ENCODE measurements around the gene SLC25A39. TPM values are rescaled to one million over a fixed set of nuclear protein-coding genes. Genes with fewer than 3 reads are reported as not detected.
"Not testable (repeated sequence)": the region's sequence is repeated elsewhere in the genome, so short reads cannot be mapped to it uniquely, and the experiment has no call there.

SLC25A39 gene
- total and polyA plus RNA-seq, 8 donors = 50.7 to 155 (median 68.2) TPM

DNA sequence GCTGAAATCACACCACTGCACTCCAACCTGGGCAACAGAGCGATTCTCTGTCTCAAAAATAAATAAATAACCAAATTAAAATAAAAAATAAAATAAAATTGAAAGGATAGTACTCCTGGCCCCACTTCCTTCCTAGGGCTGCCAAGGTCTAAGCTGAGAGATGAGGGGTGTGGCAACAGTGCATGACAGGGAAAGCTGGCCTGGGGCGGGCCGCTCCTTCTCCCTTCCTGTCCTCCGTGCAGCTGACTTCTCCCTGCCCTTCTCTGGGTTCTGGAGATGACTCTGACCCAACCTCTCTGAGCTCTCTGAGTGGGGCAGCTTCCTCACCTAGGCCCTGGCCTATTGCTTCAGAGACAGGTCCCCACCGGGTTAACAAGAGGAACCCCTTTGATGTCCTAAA lies 8.7 kb upstream of the SLC25A39 start:
- Histone ChIP-seq H3K27ac (no peak overlapping the region), H3K27me3 (no peaks in the 10 kb centered on the region), H3K36me3 (no peaks in the 10 kb centered on the region), H3K4me3 (no peak overlapping the region), H3K4me1 (peaks cover 0 to 3% (median 0%) of the 10 kb centered on the region in 3 donors), H3K9me3 (no peaks in the 10 kb centered on the region)
- ATAC-seq (peak in 2 of 4 donors; percentile 19 to 41), FAIRE-seq (no peak), DNase-seq (peak in 1 of 6 donors; percentile 6)
- TF ChIP-seq, protein P1, sequence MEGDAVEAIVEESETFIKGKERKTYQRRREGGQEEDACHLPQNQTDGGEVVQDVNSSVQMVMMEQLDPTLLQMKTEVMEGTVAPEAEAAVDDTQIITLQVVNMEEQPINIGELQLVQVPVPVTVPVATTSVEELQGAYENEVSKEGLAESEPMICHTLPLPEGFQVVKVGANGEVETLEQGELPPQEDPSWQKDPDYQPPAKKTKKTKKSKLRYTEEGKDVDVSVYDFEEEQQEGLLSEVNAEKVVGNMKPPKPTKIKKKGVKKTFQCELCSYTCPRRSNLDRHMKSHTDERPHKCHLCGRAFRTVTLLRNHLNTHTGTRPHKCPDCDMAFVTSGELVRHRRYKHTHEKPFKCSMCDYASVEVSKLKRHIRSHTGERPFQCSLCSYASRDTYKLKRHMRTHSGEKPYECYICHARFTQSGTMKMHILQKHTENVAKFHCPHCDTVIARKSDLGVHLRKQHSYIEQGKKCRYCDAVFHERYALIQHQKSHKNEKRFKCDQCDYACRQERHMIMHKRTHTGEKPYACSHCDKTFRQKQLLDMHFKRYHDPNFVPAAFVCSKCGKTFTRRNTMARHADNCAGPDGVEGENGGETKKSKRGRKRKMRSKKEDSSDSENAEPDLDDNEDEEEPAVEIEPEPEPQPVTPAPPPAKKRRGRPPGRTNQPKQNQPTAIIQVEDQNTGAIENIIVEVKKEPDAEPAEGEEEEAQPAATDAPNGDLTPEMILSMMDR (IDR thresholded peaks at IDR 0.05) = no peak
- intact Hi-C loops (cut with DNase I) = loop anchor here in 1 of 3 donors (5.0 kb wide), 1 partner anchor 121 kb away; no protein-coding TSS in a partner anchor
- WGBS, 2 donors = 69 to 83% methylated on average over 5 of the region's 5 CpGs

DNA sequence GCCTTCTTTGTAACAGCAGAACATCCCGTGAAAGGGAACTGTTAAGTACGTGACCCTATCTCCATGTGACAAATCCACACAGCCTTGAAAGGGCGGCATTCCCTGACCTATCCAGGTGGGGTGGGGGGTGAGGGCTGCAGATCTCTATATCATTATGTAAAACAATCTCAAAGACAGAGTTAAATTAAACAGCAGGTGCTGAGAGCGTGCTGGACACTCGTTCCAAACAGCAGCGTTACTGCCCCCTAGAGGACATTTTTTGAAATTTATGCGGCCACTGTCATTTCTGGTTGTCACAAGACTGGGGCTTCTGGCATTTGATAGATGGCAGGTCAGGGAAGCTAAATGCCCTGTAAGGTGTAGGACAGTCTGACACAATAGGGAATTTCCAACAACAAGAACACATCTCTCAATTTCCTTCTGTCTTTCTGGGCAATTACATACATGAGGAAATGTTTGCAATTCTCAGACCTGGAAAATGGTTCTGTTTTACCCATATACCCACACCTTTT lies 6.7 kb upstream of the SLC25A39 start:
- peaks cover 0 to 3% (median 1%) of the 10 kb centered on the region in 3 donors for H3K4me1 ChIP-seq
- peak in 4 of 6 donors; percentile 58 to 82 (median 62) for DNase-seq
- TF ChIP-seq, protein P1 (IDR thresholded peaks at IDR 0.05) = peak; percentile 69 to 86 (median 82)
- no peak overlapping the region for H3K27ac ChIP-seq
- no peaks in the 10 kb centered on the region for H3K9me3 ChIP-seq
- ATAC-seq = peak; percentile 19 to 62 (median 56)
- intact Hi-C loops (cut with DNase I) = loop anchor here in 1 of 3 donors (5.0 kb wide), 1 partner anchor 119 kb away; no protein-coding TSS in a partner anchor
- H3K27me3 ChIP-seq = no peaks in the 10 kb centered on the region
- 2% methylated on average over 7 of the region's 7 CpGs for WGBS, 2 donors
- FAIRE-seq = no peak
- H3K36me3 ChIP-seq = no peaks in the 10 kb centered on the region
- H3K4me3 ChIP-seq = no peak overlapping the region

DNA sequence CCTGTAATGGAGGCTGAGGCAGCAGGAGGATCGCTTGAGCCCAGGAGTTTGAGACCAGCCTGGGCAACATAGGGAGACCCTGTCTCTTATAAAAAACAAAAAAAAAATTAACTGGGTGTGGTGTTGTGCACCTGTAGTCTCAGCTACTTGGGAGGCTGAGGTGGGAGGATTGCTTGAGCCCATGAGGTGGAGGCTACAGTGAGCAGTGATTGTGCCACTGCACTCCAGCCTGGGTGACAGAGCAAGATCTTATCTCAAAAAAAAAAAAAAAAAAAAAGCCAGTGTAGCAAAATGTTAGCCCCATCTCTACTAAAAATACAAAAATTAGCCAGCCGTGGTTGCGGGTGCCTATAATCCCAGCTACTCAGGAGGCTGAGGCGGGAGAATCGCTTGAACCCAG lies 5.6 kb upstream of the SLC25A39 start:
- intact Hi-C loops (cut with DNase I) = loop anchor here in 1 of 3 donors (5.0 kb wide), 1 partner anchor 118 kb away; no protein-coding TSS in a partner anchor

DNA sequence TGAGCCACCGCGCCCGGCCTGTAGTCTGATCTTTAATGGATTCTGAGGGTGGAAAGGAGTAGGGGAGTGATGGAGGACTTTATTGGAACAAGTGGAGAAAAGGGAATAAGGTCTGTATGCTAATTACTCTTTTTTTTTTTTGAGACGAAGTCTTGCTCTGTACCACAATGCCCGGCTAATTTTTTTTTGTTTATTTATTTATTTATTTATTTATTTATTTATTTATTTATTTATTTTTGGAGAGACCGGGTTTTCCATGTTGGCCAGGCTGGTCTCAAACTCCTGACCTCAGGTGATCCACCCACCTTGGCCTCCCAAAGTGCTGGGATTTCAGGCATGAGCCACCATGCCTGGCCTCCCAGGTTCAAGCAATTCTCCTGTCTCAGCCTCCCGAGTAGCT lies 4.9 kb upstream of the SLC25A39 start:
- not testable (repeated sequence) for H3K36me3 ChIP-seq, H3K4me1 ChIP-seq, ATAC-seq, H3K27ac ChIP-seq, H3K9me3 ChIP-seq, H3K27me3 ChIP-seq, FAIRE-seq, H3K4me3 ChIP-seq
- intact Hi-C loops (cut with DNase I) = loop anchor here in 1 of 3 donors (10.0 kb wide), 1 partner anchor 115 kb away; the partner anchor contains the start of gene UBTF
- WGBS, 2 donors = 80 to 90% methylated on average over 7 of the region's 7 CpGs
- peak in 1 of 6 donors; percentile 7 for DNase-seq

More for the DNA sequence above, 5.6 kb upstream of the SLC25A39 start:
- not testable (repeated sequence) for H3K4me3 ChIP-seq, ATAC-seq, DNase-seq, FAIRE-seq, H3K36me3 ChIP-seq, H3K4me1 ChIP-seq, H3K9me3 ChIP-seq, H3K27me3 ChIP-seq, H3K27ac ChIP-seq
- WGBS, 2 donors = 70 to 71% methylated on average over 5 of the region's 5 CpGs

DNA sequence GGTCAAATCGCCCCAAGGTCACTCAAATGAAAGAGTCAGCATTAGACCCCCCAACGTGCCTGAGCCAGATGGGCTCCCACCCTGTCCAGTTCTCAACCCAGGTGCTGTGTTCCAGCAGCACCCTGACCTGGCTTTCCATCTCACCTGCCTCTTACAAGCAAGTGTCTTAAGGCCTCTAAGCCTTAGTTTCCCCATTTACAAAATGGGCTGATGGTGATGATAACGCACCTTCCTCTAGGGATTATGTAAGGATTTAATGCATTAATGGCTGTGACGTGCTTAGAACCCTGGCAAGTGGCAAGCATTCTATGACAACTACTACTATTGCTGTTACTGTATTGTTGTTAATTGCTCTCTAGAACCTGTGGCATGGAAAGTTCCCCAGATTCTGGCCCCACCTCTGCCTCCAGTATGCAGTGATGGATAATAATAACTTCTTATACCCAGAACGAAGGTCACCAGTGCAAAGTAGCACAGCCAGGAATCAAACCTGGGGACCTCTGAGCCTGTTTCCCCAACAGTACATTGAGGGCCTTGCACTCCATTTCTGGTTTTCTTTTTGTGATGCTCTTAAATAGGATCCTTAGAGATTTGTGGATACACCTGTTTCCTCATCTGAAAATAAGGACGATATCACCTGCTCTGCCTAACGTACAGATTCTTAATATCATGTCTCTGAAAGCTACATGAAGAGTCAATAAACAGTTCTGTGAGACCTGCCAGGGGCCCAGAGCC lies 3.3 kb upstream of the SLC25A39 start:
- peaks cover 0 to 11% (median 6%) of the 10 kb centered on the region in 3 donors for H3K4me1 ChIP-seq
- no peak for FAIRE-seq

More for the DNA sequence above, 3.3 kb upstream of the SLC25A39 start:
- DNase-seq (peak in 1 of 6 donors; percentile 3), ATAC-seq (no peak)
- no peaks in the 10 kb centered on the region for H3K9me3 ChIP-seq
- no peaks in the 10 kb centered on the region for H3K36me3 ChIP-seq
- no peak overlapping the region for H3K4me3 ChIP-seq
- WGBS, 2 donors = 53 to 64% methylated on average over 7 of the region's 7 CpGs
- no peaks in the 10 kb centered on the region for H3K27me3 ChIP-seq
- intact Hi-C loops (cut with DNase I) = loop anchor here in 1 of 3 donors (10.0 kb wide), 1 partner anchor 113 kb away; the partner anchor contains the start of gene UBTF
- no peak overlapping the region for H3K27ac ChIP-seq
- TF ChIP-seq, protein P1 (IDR thresholded peaks at IDR 0.05) = no peak
